Muscle of arm (tissue), 12 donors: ENCODE measurements around the gene LMBR1. TPM values are rescaled to one million over a fixed set of nuclear protein-coding genes. Genes with fewer than 3 reads are reported as not detected.

Source experiments
- DNase-seq: peaks from one replicate; pipeline ENCODE4 v3.0.0-alpha.2; 2013
- polyA plus RNA-seq, 12 donors: library from polyadenylated mRNA; unstranded; fragments of 120-200 nt; gene quantifications; one replicate each; pipeline ENCODE4 v1.2.1, GENCODE V29; 2013; ENCODE audit not compliant: insufficient read length in 12 of 12

Gene LMBR1
- polyA plus RNA-seq, 12 donors, result 27.9 to 77.6 (median 40.3) TPM; not detected in 1

GRCh38 chr7:156764016-156764669, 128.8 kb downstream of the LMBR1 start:
- DNase-seq, result peak; percentile 61

GRCh38 chr7:156759579-156760202, 133.3 kb downstream of the LMBR1 start:
- DNase-seq, result no peak

- DNase-seq, result no peak
These were observed 133.8 kb downstream of the LMBR1 start for GRCh38 chr7:156759143-156759542.

GRCh38 chr7:156754201-156754600, 138.8 kb downstream of the LMBR1 start:
- no peak for DNase-seq

GRCh38 chr7:156753630-156754029, 139.4 kb downstream of the LMBR1 start:
- no peak for DNase-seq

GRCh38 chr7:156753229-156753560, 139.8 kb downstream of the LMBR1 start:
- DNase-seq, result no peak

GRCh38 chr7:156752367-156753228, 140.4 kb downstream of the LMBR1 start:
- DNase-seq, result no peak

- no peak for DNase-seq
These were observed 141.7 kb downstream of the LMBR1 start for GRCh38 chr7:156751319-156751718.

- no peak for DNase-seq
These were observed 145.3 kb downstream of the LMBR1 start for GRCh38 chr7:156747718-156748117.

- DNase-seq, result no peak
These were observed 146.1 kb downstream of the LMBR1 start for GRCh38 chr7:156746891-156747290.

GRCh38 chr7:156739596-156739995, 153.4 kb downstream of the LMBR1 start:
- DNase-seq, result no peak

- no peak for DNase-seq
These were observed 157.1 kb downstream of the LMBR1 start for GRCh38 chr7:156735851-156736250.

GRCh38 chr7:156733638-156734037, 159.3 kb downstream of the LMBR1 start:
- DNase-seq, result no peak

GRCh38 chr7:156732091-156732625, 160.8 kb downstream of the LMBR1 start:
- no peak for DNase-seq

- DNase-seq, result no peak
These were observed 161.3 kb downstream of the LMBR1 start for GRCh38 chr7:156731651-156732050.

- DNase-seq, result no peak
These were observed 167.0 kb downstream of the LMBR1 start for GRCh38 chr7:156725936-156726335.

GRCh38 chr7:156725073-156725472, 167.9 kb downstream of the LMBR1 start:
- DNase-seq, result no peak

- no peak for DNase-seq
These were observed 170.7 kb downstream of the LMBR1 start for GRCh38 chr7:156722043-156722826.

- DNase-seq, result no peak
These were observed 189.1 kb downstream of the LMBR1 start for GRCh38 chr7:156703773-156704482.

- no peak for DNase-seq
These were observed 189.8 kb downstream of the LMBR1 start for GRCh38 chr7:156703209-156703608.

- no peak for DNase-seq
These were observed 190.6 kb downstream of the LMBR1 start for GRCh38 chr7:156702399-156702798.
